ENCODE results near the gene EPB41L4A.

EPB41L4A gene

DNA sequence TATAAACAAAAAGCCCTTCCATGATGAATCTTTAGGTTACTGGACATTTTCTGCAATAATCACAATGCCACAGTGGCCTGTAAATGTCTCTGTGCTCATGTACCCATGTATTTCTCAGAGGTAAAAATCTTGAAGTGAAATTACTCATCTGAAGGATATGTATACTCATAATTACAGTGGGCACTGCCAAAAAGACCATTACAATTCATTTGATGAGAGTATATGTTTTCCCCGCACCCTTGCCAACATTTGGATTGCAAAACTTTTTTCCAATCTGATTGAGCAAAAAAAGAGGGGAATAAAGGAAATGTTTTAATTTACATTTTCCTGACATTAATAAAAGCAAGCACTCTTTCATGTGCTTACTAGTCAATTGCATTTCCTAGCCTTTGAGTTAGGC, 110.5 kb downstream of the EPB41L4A start:
- no peak for DNase-seq (ENCODE audit: low spot score)

DNA sequence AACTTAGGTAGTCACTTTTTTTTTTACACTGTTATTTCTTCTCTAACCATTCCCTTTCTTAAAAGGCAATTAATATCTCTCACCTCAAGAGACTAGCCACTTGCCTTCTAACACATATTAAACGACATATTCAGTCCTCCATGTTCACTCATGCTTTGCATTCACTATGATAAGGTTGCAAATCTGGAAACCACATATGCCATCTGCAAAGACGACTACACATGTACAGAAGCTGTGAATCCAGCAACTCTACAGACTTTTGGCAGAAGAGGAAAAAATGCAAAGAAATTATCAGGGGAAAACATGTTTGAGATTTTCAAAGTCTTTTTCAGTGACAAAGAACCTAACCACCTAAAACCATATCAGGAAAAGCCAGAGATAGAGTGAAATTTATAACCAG, 112.1 kb downstream of the EPB41L4A start:
- DNase-seq (ENCODE audit: low spot score), result no peak

DNA sequence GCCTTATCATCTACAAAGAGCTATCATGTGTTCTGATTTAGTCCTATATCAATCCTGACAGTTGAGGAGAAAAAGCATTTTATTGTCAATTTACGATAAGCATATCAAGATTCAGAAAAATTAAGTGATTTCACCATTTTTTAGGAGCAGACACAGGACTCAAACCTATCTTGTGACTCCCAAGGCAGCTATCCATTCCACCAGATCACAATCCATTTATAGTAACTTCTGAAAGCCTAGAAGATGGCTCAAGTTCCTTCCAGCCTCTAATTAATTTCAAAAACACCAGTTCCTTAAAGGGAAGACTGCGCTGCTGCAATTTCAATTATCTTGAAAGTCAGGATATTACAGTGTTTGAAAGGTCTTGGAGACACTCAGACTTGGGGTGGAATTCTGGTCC, 114.3 kb downstream of the EPB41L4A start:
- no peak for DNase-seq (ENCODE audit: low spot score)

DNA sequence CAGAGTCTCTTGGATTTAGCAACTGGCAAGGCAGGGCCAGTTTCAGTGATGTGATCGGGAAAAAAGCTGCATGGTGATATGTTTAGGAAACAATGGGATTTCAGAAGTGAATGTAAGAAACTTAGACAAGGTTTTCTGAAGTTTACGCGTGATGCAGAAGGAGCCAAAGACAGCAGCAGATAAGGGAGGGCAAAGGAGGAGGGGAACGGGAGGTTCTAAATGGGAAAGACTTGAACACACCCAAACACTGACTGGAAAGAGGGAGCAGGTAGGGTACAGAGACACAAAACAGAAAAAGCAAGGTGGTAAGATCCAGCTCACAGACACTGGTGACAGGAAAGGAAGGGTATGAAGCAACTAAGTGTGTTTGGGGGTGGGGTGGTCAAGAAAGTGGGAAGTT, 115.4 kb downstream of the EPB41L4A start:
- no peak for DNase-seq (ENCODE audit: low spot score)

DNA sequence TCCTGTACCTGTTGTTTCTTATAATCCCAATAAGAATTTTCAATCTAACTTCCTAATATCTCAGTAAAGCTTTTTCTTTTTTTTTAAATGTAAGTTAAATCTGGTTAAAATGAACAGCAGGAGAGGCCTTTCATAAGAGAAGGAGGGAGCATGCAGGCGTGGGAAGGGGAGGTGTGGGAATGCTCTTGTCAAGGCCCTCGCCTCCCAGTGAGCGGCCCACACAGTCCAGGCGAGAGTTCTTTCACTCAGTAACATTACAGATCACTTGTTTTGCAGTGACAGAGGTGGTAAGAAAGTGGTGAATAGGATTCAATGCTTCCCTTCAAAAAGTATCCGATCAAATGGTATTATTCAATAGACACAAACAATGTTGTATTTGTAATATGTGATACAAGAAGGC, 125.0 kb downstream of the EPB41L4A start:
- DNase-seq (ENCODE audit: low spot score), result no peak

DNA sequence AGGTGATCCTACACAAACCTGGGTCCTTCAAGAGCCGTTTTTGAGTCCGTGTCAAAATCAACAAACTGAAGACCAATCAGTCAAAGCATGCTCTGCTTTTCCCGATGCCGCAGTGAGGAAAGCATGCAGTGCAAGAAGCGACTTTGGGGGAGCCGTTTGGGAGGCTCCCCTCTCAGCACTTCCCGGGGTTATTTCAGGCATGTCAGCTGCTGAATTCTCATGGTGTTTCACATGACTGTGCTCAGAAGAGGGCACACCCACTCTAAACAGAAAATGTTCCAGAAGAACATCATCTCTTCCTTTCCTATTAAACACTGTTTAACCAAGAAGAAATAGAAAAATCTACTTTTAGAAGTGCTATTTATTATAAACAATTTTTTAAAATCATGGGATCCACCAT, 125.5 kb downstream of the EPB41L4A start:
- no peak for DNase-seq (ENCODE audit: low spot score)

DNA sequence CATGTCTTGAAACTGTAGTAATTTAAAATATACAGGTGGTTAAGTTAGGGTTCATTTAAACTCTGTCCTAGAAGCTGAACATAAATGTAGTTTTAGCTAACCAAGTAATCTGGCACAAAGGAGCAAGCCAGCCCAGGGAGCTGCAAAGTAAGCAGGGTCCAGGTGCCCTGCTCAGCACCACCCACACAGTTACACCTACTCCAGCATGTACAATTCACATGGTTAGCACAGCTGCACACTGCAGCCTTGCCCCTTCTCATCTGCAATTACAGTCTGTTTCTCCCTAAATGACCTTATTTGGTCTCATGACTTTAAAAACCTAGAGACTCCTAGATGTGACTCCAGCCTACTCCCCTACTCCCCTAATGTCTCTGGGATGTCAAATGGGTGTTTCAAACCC, 128.4 kb downstream of the EPB41L4A start:
- no peak for DNase-seq (ENCODE audit: low spot score)

DNA sequence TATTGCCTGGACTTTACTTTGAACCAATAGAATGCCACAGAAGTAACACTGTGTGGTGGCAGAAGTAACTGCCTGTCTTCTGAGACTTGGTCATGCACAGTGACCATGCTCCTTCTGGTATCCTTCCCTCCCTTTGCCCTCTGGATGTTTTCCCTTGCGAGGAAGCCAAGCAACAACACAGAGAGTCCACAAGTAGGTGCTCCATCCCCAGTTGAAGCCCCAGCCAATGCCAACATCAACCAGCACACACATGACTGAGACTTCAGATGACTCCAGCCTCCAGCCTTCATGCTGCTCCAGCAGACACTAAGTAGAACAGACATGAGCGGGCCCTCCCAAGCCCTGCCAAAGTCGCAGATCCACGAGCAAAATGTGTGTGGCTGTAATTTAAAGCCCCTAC, 129.6 kb downstream of the EPB41L4A start:
- no peak for DNase-seq (ENCODE audit: low spot score)

DNA sequence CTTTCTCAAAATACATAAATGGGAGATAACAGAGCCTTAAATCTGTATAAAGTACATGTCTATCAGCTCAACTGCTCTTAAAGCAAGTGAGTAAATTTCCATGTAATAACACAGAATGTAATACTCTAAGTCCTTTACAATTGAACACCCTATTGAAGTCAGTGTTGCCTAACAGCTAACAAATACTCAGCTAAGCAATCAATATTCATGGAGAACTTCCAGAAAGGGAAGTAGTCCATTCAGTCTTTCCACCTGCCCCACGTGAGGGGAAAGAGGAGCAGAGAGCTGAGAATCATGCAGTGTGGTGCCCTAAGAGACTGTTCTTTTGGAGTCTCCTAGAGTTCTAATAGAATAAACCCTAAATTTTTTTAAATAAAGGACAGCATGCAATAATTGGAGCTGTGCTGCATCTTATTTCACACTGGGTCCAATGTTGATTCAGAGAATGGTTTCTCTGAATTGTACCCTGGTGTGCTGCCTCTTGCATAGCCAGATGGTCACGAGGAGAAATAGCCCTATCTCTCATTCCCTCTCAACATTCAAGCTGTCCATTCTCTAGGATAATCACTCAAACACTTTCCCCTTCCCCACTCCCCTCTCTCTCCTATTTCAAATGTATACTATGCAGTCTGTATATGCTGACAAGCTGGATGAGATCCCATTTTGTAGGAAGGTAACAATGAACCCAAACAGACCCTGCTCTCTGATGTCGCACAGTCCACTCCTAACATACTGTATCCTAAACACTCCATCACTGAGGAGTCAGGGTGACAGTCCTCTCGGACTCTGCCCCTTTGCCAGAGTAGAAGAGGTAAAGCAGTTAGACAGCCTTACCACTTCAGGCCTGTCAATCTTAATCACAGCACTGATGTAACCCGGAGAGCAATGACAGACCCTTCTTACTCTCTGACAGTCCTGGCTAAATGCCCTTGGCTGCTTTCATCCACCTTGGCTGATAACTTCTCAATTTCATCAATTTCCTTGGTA, 134.8 kb downstream of the EPB41L4A start:
- DNase-seq (ENCODE audit: low spot score), result no peak

DNA sequence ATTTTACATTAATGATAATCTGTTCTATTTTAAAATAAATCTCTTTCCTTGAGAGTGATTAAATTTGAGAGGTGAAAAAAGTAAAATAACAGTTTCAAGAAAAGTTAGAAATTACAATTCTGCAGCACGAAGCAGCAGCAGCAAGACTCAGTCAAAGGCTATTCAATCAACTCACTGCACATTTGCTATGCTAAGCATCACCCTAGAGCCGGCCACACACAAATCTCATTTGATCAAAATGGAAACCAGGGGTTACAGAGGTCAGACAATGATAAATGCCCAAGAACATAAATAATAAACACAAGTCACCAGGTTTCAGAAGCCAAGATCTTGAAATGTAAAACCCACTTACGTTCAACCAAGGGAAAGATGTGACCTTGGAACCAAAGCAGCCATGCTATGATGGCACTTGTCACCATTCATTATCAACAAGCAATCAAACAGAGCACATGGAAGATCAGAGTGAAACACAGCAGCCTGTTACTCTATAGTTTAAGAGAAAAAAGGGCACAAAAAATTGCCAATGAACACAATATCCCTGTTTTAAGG, 136.0 kb downstream of the EPB41L4A start:
- no peak for DNase-seq (ENCODE audit: low spot score)

DNA sequence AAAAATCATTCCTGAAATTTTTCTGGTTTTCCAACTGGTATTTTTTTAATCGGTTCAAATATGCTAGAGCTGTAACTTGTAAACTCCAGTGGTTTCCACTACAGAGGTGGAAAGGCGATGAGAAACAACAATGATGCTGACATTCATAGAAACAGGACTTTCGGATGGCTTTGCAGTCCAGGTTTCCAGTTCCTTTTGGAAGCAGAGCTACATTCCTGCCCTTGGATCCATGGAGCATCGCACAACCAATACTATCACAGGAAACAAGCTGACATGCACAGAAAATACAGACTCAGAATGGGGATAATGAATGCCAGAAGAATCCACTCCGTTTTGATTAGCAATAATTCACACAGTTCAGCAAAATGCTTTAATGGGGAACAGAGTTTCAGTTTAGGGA, 140.0 kb downstream of the EPB41L4A start:
- no peak for DNase-seq (ENCODE audit: low spot score)

DNA sequence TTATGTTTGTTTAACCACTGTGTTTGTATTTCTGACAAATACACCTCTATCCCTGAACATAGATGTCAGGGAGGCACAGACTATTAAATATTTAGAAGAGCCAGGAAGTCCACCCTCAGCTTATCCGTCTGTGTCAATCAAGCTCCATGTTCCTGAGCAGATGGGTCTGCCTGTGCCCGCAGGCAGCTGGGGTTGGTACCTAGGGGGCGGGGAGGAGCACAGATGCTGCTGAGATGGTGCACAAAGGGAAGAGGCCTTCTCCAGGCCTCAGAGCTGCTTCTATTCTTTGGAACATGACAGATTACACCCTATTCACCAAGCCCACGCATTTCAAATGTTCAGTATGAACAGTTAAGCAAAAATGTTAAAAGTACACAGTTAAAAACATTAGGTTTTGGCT, 142.1 kb downstream of the EPB41L4A start:
- no peak for DNase-seq (ENCODE audit: low spot score)

DNA sequence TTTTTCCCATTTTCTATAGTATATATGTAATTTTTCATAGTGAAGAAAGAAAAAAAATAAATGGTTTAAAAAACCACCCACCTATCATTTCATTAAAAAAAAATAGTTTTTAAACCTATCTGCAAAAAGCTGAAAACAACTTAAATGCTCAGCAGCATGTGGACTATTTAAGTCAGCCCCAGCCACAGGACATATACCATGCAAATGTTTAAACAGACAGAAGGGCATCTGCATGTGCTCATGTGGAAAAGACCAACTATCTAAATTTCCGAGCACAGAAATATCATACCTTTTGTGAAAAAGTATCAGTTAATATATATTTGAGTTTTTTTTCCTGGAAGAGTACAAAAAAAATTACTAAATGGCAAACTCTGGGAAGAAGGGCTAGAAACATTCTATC, 143.4 kb downstream of the EPB41L4A start:
- no peak for DNase-seq (ENCODE audit: low spot score)

DNA sequence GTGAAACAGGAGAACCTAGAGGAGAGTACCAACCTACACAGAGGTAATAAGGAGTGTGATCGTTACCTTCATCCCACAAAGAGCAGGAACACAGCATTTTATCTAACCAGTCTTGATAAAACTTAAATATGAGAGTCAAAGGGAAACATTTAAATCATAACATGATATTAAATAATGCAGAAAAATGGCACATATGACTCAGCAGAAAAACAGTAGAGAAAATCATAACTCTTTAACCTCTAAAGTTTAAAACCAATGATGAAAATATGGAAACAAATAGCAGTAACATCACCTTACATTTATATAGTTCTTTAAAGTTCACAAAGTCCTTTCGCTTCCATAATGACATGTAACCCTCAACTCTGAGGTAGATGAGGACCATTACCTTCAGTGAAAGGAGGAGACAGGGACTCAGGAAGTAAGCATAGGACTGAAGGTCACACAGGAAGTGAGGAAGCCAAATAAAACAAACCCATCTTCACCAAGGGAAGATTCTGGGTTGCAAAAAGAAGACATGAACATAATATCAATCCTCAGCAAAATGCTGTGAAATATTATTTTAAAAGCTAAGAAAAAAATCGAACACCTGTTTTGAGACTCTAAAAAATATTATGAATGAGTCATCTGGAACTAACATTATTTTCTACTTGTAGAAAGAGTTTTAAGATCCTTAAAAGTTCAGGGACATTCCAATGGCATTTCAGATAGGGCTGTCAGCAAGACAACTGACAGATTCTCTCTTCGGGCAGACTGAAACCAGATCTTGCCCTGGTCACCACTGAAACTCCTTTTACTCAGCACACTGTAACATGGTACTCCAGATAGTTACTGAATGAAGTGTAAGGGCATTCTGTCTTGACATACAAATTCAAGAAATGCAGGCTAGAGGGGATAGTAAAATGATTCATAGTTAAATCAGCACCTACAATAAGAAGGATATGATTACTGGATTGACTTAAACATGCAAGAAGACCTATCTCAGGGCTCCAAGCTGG, 148.5 kb downstream of the EPB41L4A start:
- no peak for DNase-seq (ENCODE audit: low spot score)

DNA sequence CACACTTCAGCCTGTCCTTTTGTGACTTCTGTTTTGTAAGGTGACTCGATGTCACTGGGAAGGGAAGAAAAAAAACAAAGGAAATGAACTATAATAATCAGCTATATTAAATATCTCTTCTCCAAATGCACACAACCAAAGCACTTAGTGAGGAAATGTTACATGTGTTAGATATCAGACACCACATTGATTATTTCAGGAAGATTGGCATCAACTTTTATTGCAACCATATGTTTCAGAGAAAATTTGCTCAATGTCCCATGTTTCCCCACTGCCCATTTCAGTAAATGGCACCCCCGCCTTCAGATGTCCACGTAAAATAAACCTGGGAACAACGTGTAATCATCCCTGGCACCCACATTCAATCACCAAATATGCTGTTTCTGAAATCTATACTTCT, 151.8 kb downstream of the EPB41L4A start:
- no peak for DNase-seq (ENCODE audit: low spot score)

DNA sequence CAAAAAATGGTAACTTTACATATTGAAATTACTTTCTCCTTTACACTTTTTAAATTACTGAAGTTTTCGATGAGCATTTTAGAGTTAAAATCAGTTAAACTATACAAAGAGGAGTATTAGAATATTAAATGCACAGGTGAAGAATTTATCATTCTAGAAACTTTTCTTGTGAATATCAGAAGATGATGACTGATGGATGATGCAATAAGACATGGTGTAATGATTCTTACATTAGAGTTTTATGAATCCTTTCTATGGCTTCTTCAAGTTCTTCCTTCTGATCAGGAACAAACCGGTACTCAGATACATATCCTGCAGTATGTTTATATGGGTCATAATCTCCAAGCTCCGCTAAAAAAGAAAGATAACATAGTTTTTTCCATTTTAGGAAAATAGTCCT, 154.4 kb downstream of the EPB41L4A start:
- no peak for DNase-seq (ENCODE audit: low spot score)

DNA sequence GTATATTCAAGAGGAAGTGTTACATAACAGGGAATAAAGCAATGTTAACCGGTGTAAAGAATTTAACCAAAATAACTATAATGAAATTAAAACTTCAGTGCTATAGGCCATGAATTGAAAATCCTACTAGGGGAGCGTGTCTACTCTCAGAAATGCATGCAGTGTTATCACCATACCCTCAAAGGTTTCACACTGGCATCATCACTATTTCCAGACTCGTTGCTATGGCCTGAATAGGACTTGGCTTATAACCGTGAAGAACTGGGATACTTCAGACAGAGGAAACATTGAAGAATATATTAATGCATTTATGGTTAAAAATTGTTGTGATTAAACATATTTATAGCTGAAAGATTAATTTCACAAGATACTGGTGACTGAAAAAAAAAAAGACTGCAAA, 154.9 kb downstream of the EPB41L4A start:
- DNase-seq (ENCODE audit: low spot score), result no peak

DNA sequence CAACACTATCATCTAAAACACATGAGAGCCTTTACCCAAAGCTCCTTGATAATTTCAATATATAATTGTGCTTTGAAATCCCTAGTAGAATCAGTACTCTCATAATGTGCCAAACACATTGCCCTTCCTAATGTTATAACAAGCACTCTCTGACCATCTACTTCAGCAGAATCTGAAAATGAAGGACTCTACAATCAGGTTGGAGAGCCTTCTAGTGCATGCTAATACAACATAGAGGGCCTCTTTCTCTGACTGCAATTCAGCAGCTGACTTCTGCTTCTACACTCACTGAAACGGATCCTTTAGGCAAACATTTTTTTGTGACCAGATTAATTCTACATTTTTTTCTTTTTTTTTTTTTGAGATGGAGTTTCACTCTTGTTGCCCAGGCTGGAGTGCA, 155.6 kb downstream of the EPB41L4A start:
- DNase-seq (ENCODE audit: low spot score), result no peak

DNA sequence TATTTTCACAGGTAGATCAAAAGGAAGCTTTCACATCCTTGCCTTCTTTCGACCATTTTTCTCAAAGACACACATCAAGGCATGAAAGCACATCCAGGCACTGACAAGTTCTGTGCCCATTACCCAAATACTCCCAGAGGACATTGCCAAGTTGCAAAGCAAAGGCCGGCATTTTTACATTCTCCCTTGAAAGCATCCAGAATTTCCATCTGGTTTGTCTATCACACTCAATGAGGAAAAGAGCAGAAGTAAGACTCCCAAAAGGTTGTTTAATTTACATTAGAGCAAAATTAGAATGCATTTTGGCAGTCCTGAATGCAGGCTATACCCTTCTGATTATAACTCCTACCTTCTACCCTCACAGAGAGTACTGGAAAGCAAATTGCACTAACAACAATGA, 160.5 kb downstream of the EPB41L4A start:
- DNase-seq (ENCODE audit: low spot score), result no peak

DNA sequence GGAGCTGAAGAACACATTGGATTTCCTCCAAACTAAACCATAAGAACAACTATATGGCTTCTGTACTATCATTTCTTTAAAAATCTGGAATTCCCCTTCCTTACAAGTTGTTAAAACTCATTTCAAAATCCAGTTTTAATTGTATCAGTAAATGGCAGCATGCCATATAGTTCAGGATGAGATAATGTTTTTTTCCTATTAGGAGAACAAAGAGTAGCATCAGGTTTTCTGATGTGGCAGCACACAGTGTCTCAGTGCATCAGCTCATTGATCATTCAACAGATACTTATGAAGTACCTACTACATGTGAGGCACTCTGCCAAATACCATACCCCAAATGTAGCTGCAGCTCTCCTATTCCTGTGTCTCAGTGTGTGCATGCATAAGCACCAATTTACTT, 161.1 kb downstream of the EPB41L4A start:
- no peak for DNase-seq (ENCODE audit: low spot score)

DNA sequence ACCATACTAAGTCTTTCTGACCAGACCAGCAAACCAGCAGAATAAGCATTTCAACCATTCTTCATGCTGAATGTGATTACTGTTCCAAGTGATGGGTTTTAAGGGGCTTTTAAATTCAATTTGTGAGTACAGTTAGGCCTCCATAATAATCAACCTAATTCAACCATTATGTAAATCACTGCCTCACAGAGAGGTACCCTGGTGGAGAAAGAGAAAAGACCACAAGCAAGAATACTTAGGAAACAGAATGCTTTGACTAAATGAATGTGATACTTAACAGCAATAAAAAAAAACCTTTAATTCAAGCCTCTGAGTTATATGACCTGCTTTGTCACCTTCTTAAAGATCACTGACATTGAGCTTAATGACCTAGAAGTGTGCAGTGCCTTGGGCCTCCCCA, 162.1 kb downstream of the EPB41L4A start:
- no peak for DNase-seq (ENCODE audit: low spot score)

DNA sequence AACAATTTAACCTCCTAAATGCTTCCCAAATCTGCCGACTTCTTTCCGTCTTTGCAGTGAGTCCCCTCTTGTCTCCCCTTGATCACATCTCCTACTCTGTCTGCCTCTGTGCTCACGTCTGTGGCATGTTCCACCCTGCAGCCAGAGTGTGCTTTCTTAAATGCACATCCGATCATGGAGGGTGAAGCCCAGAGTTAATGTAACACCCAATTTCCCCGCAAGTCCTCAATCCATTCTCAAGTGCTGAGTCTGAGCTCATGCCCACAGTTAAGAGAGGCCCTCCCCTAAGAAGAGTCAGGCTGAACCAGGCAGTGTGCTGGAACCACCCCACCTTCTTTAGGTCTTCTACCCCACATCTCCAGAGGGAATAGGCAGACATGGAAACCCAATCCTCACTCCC, 164.8 kb downstream of the EPB41L4A start:
- DNase-seq (ENCODE audit: low spot score), result no peak

Data from CD4-positive, alpha-beta T cell treated with Interleukin-15 for 4 hours (primary cell).